SU-DHL-6 (cell line): Measurements from ENCODE around the gene PTPN4.

Experiments used
- H2AFZ ChIP-seq: fragments of 200-600 bp; sonication (generic); 2 replicates; pipeline ENCODE4 v1.6.1; 2014; ENCODE audit warnings: low read depth, mild to moderate bottlenecking, moderate library complexity, mixed read lengths, antibody characterized with exemption, low read length; ENCODE audit not compliant: severe bottlenecking
- H3F3A ChIP-seq: fragments of 200-600 bp; shearing (Covaris generic); 2 replicates; pipeline ENCODE4 v1.6.0; 2016; ENCODE audit warnings: antibody characterized with exemption, mild to moderate bottlenecking; ENCODE audit not compliant: insufficient read depth
- H3K27ac ChIP-seq: fragments of 200-600 bp; sonication (generic); 2 replicates; pipeline ENCODE4 v1.5.1; 2016; ENCODE audit warnings: low read depth, mild to moderate bottlenecking, low read length, moderate library complexity, mixed read lengths
- H3K27me3 ChIP-seq: fragments of 200-600 bp; sonication (generic), shearing (Covaris generic); 2 replicates; pipeline ENCODE4 v1.6.0; 2014; ENCODE audit warnings: mild to moderate bottlenecking, low read length
- H3K36me3 ChIP-seq: fragments of 200-600 bp; sonication (generic); 2 replicates; pipeline ENCODE4 v1.6.1; 2014; ENCODE audit warnings: mild to moderate bottlenecking, low read length, mixed read lengths
- H3K4me2 ChIP-seq: fragments of 300-600, 200-600 bp; shearing (Covaris generic), sonication (generic); 2 replicates; pipeline ENCODE4 v1.6.0; 2014; ENCODE audit warnings: low read length, low read depth, mild to moderate bottlenecking; ENCODE audit not compliant: poor library complexity, severe bottlenecking
- H3K4me3 ChIP-seq: fragments of 200-600 bp; sonication (generic); 2 replicates; pipeline ENCODE4 v1.5.1; 2014; ENCODE audit warnings: antibody characterized with exemption, low read length, mild to moderate bottlenecking, mixed read lengths; ENCODE audit not compliant: insufficient read depth, poor library complexity, severe bottlenecking
- H3K79me2 ChIP-seq: fragments of 200-600 bp; sonication (generic); 2 replicates; pipeline ENCODE4 v1.6.1; 2014; ENCODE audit warnings: mild to moderate bottlenecking, low read length, moderate library complexity; ENCODE audit not compliant: insufficient read depth
- H3K9ac ChIP-seq: fragments of 200-600 bp; sonication (generic); 2 replicates; pipeline ENCODE4 v1.7.0; 2014; ENCODE audit warnings: mild to moderate bottlenecking, low read length
- H3K9me2 ChIP-seq: fragments of 200-600 bp; sonication (generic); replicated peaks from 2 replicates; pipeline ENCODE4 v1.6.1; 2014; ENCODE audit warnings: low read length; ENCODE audit not compliant: insufficient read depth
- H3K9me3 ChIP-seq: fragments of 200-600 bp; sonication (generic); 2 replicates; pipeline ENCODE4 v1.6.1; 2014; ENCODE audit warnings: low read length, mixed read lengths; ENCODE audit not compliant: insufficient read depth
- H4K20me1 ChIP-seq: fragments of 200-600 bp; sonication (generic); 2 replicates; pipeline ENCODE4 v1.6.1; 2014; ENCODE audit warnings: low read depth, mild to moderate bottlenecking, antibody characterized with exemption, low read length, moderate library complexity, mixed read lengths
- EZH2phosphoT487 ChIP-seq: fragments of 200-600 bp; sonication (generic), shearing (Covaris generic); conservative IDR thresholded peaks from 2 replicates; pipeline ENCODE4 v1.6.1; 2018; ENCODE audit warnings: mild to moderate bottlenecking, antibody characterized with exemption, low read length, moderate library complexity, mixed read lengths
- TF ChIP-seq, protein P1 (sequence below): fragments of 200-600 bp; sonication (generic); IDR thresholded peaks from one replicate; pipeline ENCODE4 v1.5.1; 2017; ENCODE audit warnings: antibody characterized with exemption, mild to moderate bottlenecking, low read length, moderate library complexity; ENCODE audit not compliant: insufficient read depth, poor library complexity, severe bottlenecking

Gene PTPN4

DNA sequence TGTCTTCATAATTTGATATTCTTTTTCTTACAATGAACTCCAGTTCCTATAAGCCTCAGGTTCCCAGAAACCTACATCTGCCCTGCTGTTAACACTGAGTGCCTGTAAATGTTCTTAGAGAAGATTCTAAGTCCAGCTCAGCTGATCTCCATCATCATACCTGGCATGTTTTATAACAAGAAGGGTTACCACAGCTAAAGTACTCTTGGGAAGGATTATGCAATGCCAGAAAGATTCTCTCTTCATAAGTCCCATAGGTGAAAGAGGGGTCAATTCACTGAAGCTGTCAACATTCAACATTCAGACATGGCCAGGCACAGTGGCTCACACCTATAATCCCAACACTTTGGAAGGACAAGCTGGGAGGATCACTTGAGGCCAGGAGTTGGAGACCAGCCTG, 31.3 kb upstream of the PTPN4 start:
- H3K9me2 ChIP-seq: no peaks in the 10 kb centered on the region
- H3K27ac ChIP-seq: no peak overlapping the region
- no peak overlapping the region for H3K4me3 ChIP-seq
- H4K20me1 ChIP-seq: no peaks in the 10 kb centered on the region
- no peaks in the 10 kb centered on the region for H3K9me3 ChIP-seq
- H3K79me2 ChIP-seq: no peaks in the 10 kb centered on the region
- H2AFZ ChIP-seq: no peak overlapping the region
- no peak overlapping the region for H3K4me2 ChIP-seq
- no peak for TF ChIP-seq EZH2phosphoT487
- TF ChIP-seq, protein P1, sequence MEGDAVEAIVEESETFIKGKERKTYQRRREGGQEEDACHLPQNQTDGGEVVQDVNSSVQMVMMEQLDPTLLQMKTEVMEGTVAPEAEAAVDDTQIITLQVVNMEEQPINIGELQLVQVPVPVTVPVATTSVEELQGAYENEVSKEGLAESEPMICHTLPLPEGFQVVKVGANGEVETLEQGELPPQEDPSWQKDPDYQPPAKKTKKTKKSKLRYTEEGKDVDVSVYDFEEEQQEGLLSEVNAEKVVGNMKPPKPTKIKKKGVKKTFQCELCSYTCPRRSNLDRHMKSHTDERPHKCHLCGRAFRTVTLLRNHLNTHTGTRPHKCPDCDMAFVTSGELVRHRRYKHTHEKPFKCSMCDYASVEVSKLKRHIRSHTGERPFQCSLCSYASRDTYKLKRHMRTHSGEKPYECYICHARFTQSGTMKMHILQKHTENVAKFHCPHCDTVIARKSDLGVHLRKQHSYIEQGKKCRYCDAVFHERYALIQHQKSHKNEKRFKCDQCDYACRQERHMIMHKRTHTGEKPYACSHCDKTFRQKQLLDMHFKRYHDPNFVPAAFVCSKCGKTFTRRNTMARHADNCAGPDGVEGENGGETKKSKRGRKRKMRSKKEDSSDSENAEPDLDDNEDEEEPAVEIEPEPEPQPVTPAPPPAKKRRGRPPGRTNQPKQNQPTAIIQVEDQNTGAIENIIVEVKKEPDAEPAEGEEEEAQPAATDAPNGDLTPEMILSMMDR: no peak
- no peaks in the 10 kb centered on the region for H3F3A ChIP-seq
- H3K36me3 ChIP-seq: no peaks in the 10 kb centered on the region
- no peaks in the 10 kb centered on the region for H3K27me3 ChIP-seq
- H3K9ac ChIP-seq: no peak overlapping the region

DNA sequence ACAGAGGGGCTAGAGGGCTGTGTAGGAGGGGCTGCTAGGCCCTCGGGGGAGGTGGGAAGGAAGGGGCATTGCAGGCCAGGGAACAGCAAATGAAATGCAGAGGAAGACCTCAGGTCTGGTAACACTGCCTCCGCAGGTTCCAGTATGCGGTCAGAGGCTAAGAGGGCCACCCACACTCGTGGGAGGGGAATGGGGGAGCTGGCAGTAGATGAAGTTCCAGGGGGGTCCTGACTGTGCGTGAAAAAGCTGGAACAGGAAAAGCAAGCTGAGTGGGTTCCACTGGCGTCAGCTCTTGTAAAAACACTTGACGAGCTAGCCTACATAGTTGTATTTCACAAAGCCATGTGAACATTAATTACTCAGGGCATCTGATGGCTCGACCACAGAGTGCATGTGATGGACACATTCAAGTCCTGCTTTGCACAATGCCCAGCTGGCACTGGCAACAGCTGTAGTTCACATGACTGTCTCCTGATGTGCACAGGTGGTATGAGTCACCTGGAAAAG, 29.0 kb upstream of the PTPN4 start:
- no peaks in the 10 kb centered on the region for H3K36me3 ChIP-seq
- H2AFZ ChIP-seq: no peak overlapping the region
- H3K27me3 ChIP-seq: no peaks in the 10 kb centered on the region
- no peaks in the 10 kb centered on the region for H3K9me3 ChIP-seq
- no peaks in the 10 kb centered on the region for H4K20me1 ChIP-seq
- H3K9me2 ChIP-seq: no peaks in the 10 kb centered on the region
- H3K4me2 ChIP-seq: no peak overlapping the region
- no peaks in the 10 kb centered on the region for H3F3A ChIP-seq
- H3K9ac ChIP-seq: no peak overlapping the region
- H3K79me2 ChIP-seq: no peaks in the 10 kb centered on the region
- TF ChIP-seq, protein P1: no peak
- TF ChIP-seq EZH2phosphoT487: no peak
- H3K27ac ChIP-seq: no peak overlapping the region
- no peak overlapping the region for H3K4me3 ChIP-seq

DNA sequence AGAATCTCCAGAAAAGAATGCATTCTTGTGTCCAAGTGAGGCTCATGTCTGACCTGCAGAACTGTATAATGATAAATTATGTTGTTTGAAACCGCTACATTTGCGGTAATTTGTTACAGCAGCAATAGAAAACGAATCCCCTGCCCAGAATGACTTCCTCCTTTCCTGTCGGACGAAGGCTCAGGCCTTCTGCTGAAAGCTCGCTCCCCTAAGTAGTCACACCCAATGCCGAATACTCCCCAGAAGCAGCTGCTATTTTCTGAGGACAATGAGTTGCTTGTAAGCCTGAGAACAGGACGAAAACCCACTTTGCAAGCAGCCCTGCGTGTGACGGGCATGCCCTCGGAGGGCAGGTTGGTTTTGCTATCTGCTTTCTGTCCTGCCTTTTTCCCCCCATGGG, 27.7 kb upstream of the PTPN4 start:
- H3K9me3 ChIP-seq: no peaks in the 10 kb centered on the region
- no peak for TF ChIP-seq EZH2phosphoT487
- TF ChIP-seq, protein P1: no peak
- no peaks in the 10 kb centered on the region for H3F3A ChIP-seq
- H3K4me3 ChIP-seq: no peak overlapping the region
- no peaks in the 10 kb centered on the region for H3K36me3 ChIP-seq
- no peak overlapping the region for H3K9ac ChIP-seq
- no peak overlapping the region for H3K4me2 ChIP-seq
- no peak overlapping the region for H3K27ac ChIP-seq
- no peaks in the 10 kb centered on the region for H4K20me1 ChIP-seq
- no peak overlapping the region for H2AFZ ChIP-seq
- H3K27me3 ChIP-seq: no peaks in the 10 kb centered on the region
- no peaks in the 10 kb centered on the region for H3K9me2 ChIP-seq
- H3K79me2 ChIP-seq: no peaks in the 10 kb centered on the region
